ENCODE data around the gene NOL7. TPM values are rescaled to one million over a fixed set of nuclear protein-coding genes. Genes with fewer than 3 reads are reported as not detected.

The NOL7 gene
- total and polyA plus RNA-seq, 4 donors: 25.6 to 43.0 (median 31.0) TPM

DNA sequence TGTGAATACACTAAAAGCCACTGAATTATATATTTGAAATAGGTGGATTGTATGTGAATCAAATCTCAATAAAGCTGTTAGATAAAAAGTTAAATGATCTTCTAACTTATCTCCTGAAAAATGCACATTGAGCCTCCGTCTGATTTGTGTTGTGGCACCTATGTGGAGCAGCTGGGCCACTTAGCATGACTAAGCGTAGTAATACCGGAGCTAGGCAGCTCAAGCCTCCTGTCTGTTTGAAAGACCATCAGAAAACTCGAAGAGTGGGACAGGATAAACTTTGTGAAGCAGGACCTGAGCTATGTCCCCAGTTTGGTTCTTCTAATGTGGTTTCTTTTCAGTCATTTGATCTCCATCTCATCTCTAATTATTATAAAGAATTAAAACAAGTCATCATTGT lies 11.0 kb upstream of the NOL7 start:
- 90% methylated on average over 4 of the region's 4 CpGs for WGBS
- no peak for DNase-seq (ENCODE audit: low spot score)
- Histone ChIP-seq H3K27ac (ENCODE audit: low read depth in 1 of 2, low read length in 2 of 2) (no peak overlapping the region), H3K4me1 (ENCODE audit: control insufficient read depth in 4 of 4, insufficient read depth in 4 of 4, low read length in 3 of 4) (no peaks in the 10 kb centered on the region), H3K9me3 (ENCODE audit: control insufficient read depth in 4 of 4, low read length in 3 of 4) (no peaks in the 10 kb centered on the region), H3K4me3 (ENCODE audit: low read depth in 1 of 3, low read length in 3 of 3) (no peak overlapping the region), H3K36me3 (ENCODE audit: control insufficient read depth in 4 of 4, insufficient read depth in 3 of 4, low read depth in 1 of 4, low read length in 3 of 4) (peaks cover 0 to 54% (median 31%) of the 10 kb centered on the region in 4 donors), H3K9ac (ENCODE audit: low read depth in 1 of 2, low read length in 2 of 2) (no peak overlapping the region), H3K27me3 (ENCODE audit: control insufficient read depth in 4 of 4, insufficient read depth in 4 of 4, low read length in 3 of 4) (no peaks in the 10 kb centered on the region)
- TF ChIP-seq REST (IDR thresholded peaks at IDR 0.05) (no peak), FOXA2 (IDR thresholded peaks at IDR 0.05) (no peak), TAF1 (conservative IDR thresholded peaks at IDR 0.05) (no peak), RAD21 (IDR thresholded peaks at IDR 0.05) (no peak), HNF4A (conservative IDR thresholded peaks at IDR 0.05) (no peak), MAX (IDR thresholded peaks at IDR 0.05) (no peak), GABPA (IDR thresholded peaks at IDR 0.05 in 1 of 2, conservative IDR thresholded peaks at IDR 0.05 in 1 of 2) (no peak), NR2F2 (IDR thresholded peaks at IDR 0.05) (no peak), ATF3 (IDR thresholded peaks at IDR 0.05) (no peak)

- no peak overlapping the region for H3K27ac ChIP-seq (ENCODE audit: low read depth in 1 of 2, low read length in 2 of 2)
- H3K4me1 ChIP-seq (ENCODE audit: control insufficient read depth in 4 of 4, insufficient read depth in 4 of 4, low read length in 3 of 4): no peaks in the 10 kb centered on the region
- H3K9me3 ChIP-seq (ENCODE audit: control insufficient read depth in 4 of 4, low read length in 3 of 4): no peaks in the 10 kb centered on the region
- no peaks in the 10 kb centered on the region for H3K27me3 ChIP-seq (ENCODE audit: control insufficient read depth in 4 of 4, insufficient read depth in 4 of 4, low read length in 3 of 4)
- H3K4me3 ChIP-seq (ENCODE audit: low read depth in 1 of 3, low read length in 3 of 3): no peak overlapping the region
- peaks cover 0 to 47% (median 29%) of the 10 kb centered on the region in 4 donors for H3K36me3 ChIP-seq (ENCODE audit: control insufficient read depth in 4 of 4, insufficient read depth in 3 of 4, low read depth in 1 of 4, low read length in 3 of 4)
- WGBS: 67% methylated on average over 2 of the region's 2 CpGs
- TF ChIP-seq ZBTB33 (IDR thresholded peaks at IDR 0.05): no peak
- TF ChIP-seq HNF4A (conservative IDR thresholded peaks at IDR 0.05): no peak
- no peak for TF ChIP-seq SP1 (IDR thresholded peaks at IDR 0.05)
- TF ChIP-seq EGR1 (IDR thresholded peaks at IDR 0.05; ENCODE audit: low read depth in 2 of 2): no peak
- no peak for TF ChIP-seq TAF1 (conservative IDR thresholded peaks at IDR 0.05)
- TF ChIP-seq RAD21 (IDR thresholded peaks at IDR 0.05): no peak
- no peak for TF ChIP-seq NR2F2 (IDR thresholded peaks at IDR 0.05)
- no peak for TF ChIP-seq FOXA2 (IDR thresholded peaks at IDR 0.05)
- TF ChIP-seq REST (IDR thresholded peaks at IDR 0.05): no peak
- TF ChIP-seq RXRA (IDR thresholded peaks at IDR 0.05): no peak
- TF ChIP-seq FOXA1 (IDR thresholded peaks at IDR 0.05): no peak
- TF ChIP-seq YY1 (IDR thresholded peaks at IDR 0.05): no peak
- no peak for TF ChIP-seq ATF3 (IDR thresholded peaks at IDR 0.05)
- TF ChIP-seq GABPA (IDR thresholded peaks at IDR 0.05 in 1 of 2, conservative IDR thresholded peaks at IDR 0.05 in 1 of 2): no peak
- no peak for TF ChIP-seq MAX (IDR thresholded peaks at IDR 0.05)
- TF ChIP-seq HNF4G (IDR thresholded peaks at IDR 0.05): no peak
- TF ChIP-seq CTCF (IDR thresholded peaks at IDR 0.05; ENCODE audit: low read depth, low read length, missing input control): no peak
- TF ChIP-seq JUND (IDR thresholded peaks at IDR 0.05): no peak
- no peak for DNase-seq (ENCODE audit: low spot score)
- H3K9ac ChIP-seq (ENCODE audit: low read depth in 1 of 2, low read length in 2 of 2): no peak overlapping the region
Measured at GRCh38 chr6:13604546-13605416, 10.4 kb upstream of the NOL7 start.

Data from liver (tissue), 9 donors.